ENCODE data around the gene POLR2A. TPM values are rescaled to one million over a fixed set of nuclear protein-coding genes. Genes with fewer than 3 reads are reported as not detected.
A peak's percentile ranks its signal among the peaks of the same experiment; 100 is the strongest.

POLR2A gene
- 41.8 TPM for polyA plus RNA-seq (2013, experiment 1 of 2)
- 35.6 TPM for polyA plus RNA-seq (2013, experiment 2 of 2)

DNA sequence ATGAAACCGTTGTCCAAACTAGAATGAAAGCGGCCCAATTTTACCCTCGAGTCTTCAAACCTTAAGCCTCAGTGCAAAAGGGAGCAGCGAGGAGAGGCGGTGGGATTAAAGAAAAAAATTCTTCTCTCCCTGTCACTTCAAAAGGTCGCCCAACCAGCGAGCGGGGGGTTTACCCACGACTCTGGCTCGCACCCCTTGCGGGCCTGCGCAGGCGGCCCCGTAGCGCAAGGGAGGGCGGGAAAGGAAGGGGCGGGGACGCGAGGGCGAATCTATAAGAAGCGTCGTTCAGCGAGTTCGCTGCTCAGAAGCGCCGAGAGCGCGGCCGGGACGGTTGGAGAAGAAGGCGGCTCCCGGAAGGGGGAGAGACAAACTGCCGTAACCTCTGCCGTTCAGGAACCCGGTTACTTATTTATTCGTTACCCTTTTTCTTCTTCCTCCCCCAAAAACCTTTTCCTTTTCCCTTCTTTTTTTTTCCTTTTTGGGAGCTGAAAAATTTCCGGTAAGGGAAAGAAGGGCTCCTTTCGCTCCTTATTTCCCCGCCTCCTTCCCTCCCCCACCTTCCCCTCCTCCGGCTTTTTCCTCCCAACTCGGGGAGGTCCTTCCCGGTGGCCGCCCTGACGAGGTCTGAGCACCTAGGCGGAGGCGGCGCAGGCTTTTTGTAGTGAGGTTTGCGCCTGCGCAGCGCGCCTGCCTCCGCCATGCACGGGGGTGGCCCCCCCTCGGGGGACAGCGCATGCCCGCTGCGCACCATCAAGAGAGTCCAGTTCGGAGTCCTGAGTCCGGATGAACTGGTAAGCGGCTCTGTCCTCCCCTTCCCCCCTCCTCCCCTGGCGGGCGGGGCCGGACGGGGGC, at the start of gene POLR2A:
Gene POLR2A (plus strand): TSS at position 300 of the 852 bp plus-strand sequence.
- H3K79me1 ChIP-seq (replicated peaks; ENCODE audit: low read length, poor library complexity, severe bottlenecking) = peaks cover 4% of the 10 kb centered on the region
- H2AK5ac ChIP-seq (ENCODE audit: low read length, severe bottlenecking) = no peak within 1 kb of the TSS

GRCh38 chr17:7435676-7436555, 48.2 kb upstream of the POLR2A start:
- peak overlapping the region; percentile 79 for H3K4me2 ChIP-seq (ENCODE audit: low read length, poor library complexity, severe bottlenecking)
- peak overlapping the region; percentile 60 to 70 for H3K4me3 ChIP-seq (ENCODE audit: insufficient read depth in 1 of 2, low read depth in 1 of 2, low read length in 2 of 2)
- peaks cover 23 to 35% of the 10 kb centered on the region in 2 experiments for H3K27me3 ChIP-seq (ENCODE audit: control insufficient read depth in 1 of 2, insufficient read depth in 1 of 2, low read length in 2 of 2)
- H3K18ac ChIP-seq (ENCODE audit: low read depth in 1 of 2, low read length in 2 of 2) = peak overlapping the region in 1 of 2 experiments; percentile 6
- peaks cover 10% of the 10 kb centered on the region for H3K79me1 ChIP-seq (replicated peaks; ENCODE audit: low read length, poor library complexity, severe bottlenecking)
- no peak overlapping the region for H2BK120ac ChIP-seq (ENCODE audit: low read depth, low read length)
- peaks cover 46% of the 10 kb centered on the region for H3K4me1 ChIP-seq (ENCODE audit: control insufficient read depth, insufficient read depth, low read depth, low read length)
- H3K9me3 ChIP-seq (ENCODE audit: control insufficient read depth, low read length) = no peaks in the 10 kb centered on the region
- H3K4ac ChIP-seq (ENCODE audit: low read depth in 1 of 2, low read length in 2 of 2) = peak overlapping the region in 1 of 2 experiments; percentile 57
- H3K9ac ChIP-seq (ENCODE audit: low read length) = peak overlapping the region; percentile 51
- peak overlapping the region; percentile 72 for H2AFZ ChIP-seq (ENCODE audit: low read depth, low read length)
- no peak overlapping the region for H2AK5ac ChIP-seq (ENCODE audit: low read length, severe bottlenecking)
- no peak overlapping the region for H2BK12ac ChIP-seq (ENCODE audit: low read length in 2 of 2)
- no peak overlapping the region for H2BK5ac ChIP-seq (ENCODE audit: low read depth, low read length, poor library complexity, severe bottlenecking)
- no peak overlapping the region for H3K23ac ChIP-seq (ENCODE audit: low read length in 2 of 2)
- DNase-seq = peak; percentile 48
- WGBS = 10% methylated on average over 49 of the region's 49 CpGs
- no peaks in the 10 kb centered on the region for H3K36me3 ChIP-seq (ENCODE audit: control insufficient read depth in 1 of 2, insufficient read depth in 2 of 2, low read depth in 1 of 2, low read length in 2 of 2)
- peak overlapping the region; percentile 24 for H3K27ac ChIP-seq (ENCODE audit: low read length, poor library complexity, severe bottlenecking)
- no peak overlapping the region for H3K14ac ChIP-seq (ENCODE audit: low read length in 2 of 2)
- no peak overlapping the region for H4K91ac ChIP-seq (ENCODE audit: low read length)
- H2BK15ac ChIP-seq (ENCODE audit: low read depth, poor library complexity, severe bottlenecking) = no peak overlapping the region
- peak overlapping the region; percentile 73 for H4K8ac ChIP-seq (ENCODE audit: low read length)

More for the DNA sequence above, at the start of gene POLR2A:
- Histone ChIP-seq H4K8ac (ENCODE audit: low read length) (peak within 1 kb of the TSS; percentile 98), H2BK15ac (ENCODE audit: low read depth, poor library complexity, severe bottlenecking) (peak within 1 kb of the TSS; percentile 26), H2BK12ac (ENCODE audit: low read length in 2 of 2) (peak within 1 kb of the TSS; percentile 12 to 51), H3K27ac (ENCODE audit: low read length, poor library complexity, severe bottlenecking) (peak within 1 kb of the TSS; percentile 95), H3K18ac (ENCODE audit: low read depth in 1 of 2, low read length in 2 of 2) (peak within 1 kb of the TSS; percentile 86 to 96), H2BK5ac (ENCODE audit: low read depth, low read length, poor library complexity, severe bottlenecking) (peak within 1 kb of the TSS; percentile 95), H3K4ac (ENCODE audit: low read depth in 1 of 2, low read length in 2 of 2) (peak within 1 kb of the TSS; percentile 54 to 93), H3K4me3 (ENCODE audit: insufficient read depth in 1 of 2, low read depth in 1 of 2, low read length in 2 of 2) (peak within 1 kb of the TSS; percentile 86 to 98), H3K23ac (ENCODE audit: low read length in 2 of 2) (peak within 1 kb of the TSS in 1 of 2 experiments; percentile 29), H3K9ac (ENCODE audit: low read length) (peak within 1 kb of the TSS; percentile 100), H2BK120ac (ENCODE audit: low read depth, low read length) (peak within 1 kb of the TSS; percentile 93), H3K4me2 (ENCODE audit: low read length, poor library complexity, severe bottlenecking) (peak within 1 kb of the TSS; percentile 94), H3K14ac (ENCODE audit: low read length in 2 of 2) (peak within 1 kb of the TSS in 1 of 2 experiments; percentile 94), H2AFZ (ENCODE audit: low read depth, low read length) (peak within 1 kb of the TSS; percentile 33), H3K36me3 (ENCODE audit: control insufficient read depth in 1 of 2, insufficient read depth in 2 of 2, low read depth in 1 of 2, low read length in 2 of 2) (peaks cover 4 to 14% of the 10 kb centered on the region in 2 experiments), H3K4me1 (ENCODE audit: control insufficient read depth, insufficient read depth, low read depth, low read length) (peaks cover 27% of the 10 kb centered on the region), H4K91ac (ENCODE audit: low read length) (peak within 1 kb of the TSS; percentile 92), H3K9me3 (ENCODE audit: control insufficient read depth, low read length) (no peaks in the 10 kb centered on the region), H3K27me3 (ENCODE audit: control insufficient read depth in 1 of 2, insufficient read depth in 1 of 2, low read length in 2 of 2) (no peaks in the 10 kb centered on the region)
- WGBS = under 1% methylated on average over 55 of the region's 64 CpGs
- DNase-seq = peak; percentile 98

GRCh38 chr17:7436556-7437368, 47.4 kb upstream of the POLR2A start:
- Histone ChIP-seq H2AK5ac (ENCODE audit: low read length, severe bottlenecking) (no peak overlapping the region), H3K4me2 (ENCODE audit: low read length, poor library complexity, severe bottlenecking) (peak overlapping the region; percentile 79), H2AFZ (ENCODE audit: low read depth, low read length) (no peak overlapping the region), H2BK15ac (ENCODE audit: low read depth, poor library complexity, severe bottlenecking) (no peak overlapping the region), H3K14ac (ENCODE audit: low read length in 2 of 2) (no peak overlapping the region), H3K9me3 (ENCODE audit: control insufficient read depth, low read length) (no peaks in the 10 kb centered on the region), H3K18ac (ENCODE audit: low read depth in 1 of 2, low read length in 2 of 2) (no peak overlapping the region), H3K23ac (ENCODE audit: low read length in 2 of 2) (no peak overlapping the region), H3K4me3 (ENCODE audit: insufficient read depth in 1 of 2, low read depth in 1 of 2, low read length in 2 of 2) (peak overlapping the region; percentile 52 to 70), H4K91ac (ENCODE audit: low read length) (no peak overlapping the region), H3K9ac (ENCODE audit: low read length) (no peak overlapping the region), H3K36me3 (ENCODE audit: control insufficient read depth in 1 of 2, insufficient read depth in 2 of 2, low read depth in 1 of 2, low read length in 2 of 2) (no peaks in the 10 kb centered on the region), H2BK120ac (ENCODE audit: low read depth, low read length) (no peak overlapping the region), H3K79me1 (replicated peaks; ENCODE audit: low read length, poor library complexity, severe bottlenecking) (peaks cover 10% of the 10 kb centered on the region), H3K27me3 (ENCODE audit: control insufficient read depth in 1 of 2, insufficient read depth in 1 of 2, low read length in 2 of 2) (peaks cover 30 to 41% of the 10 kb centered on the region in 2 experiments), H3K27ac (ENCODE audit: low read length, poor library complexity, severe bottlenecking) (no peak overlapping the region), H3K4ac (ENCODE audit: low read depth in 1 of 2, low read length in 2 of 2) (peak overlapping the region in 1 of 2 experiments; percentile 52), H3K4me1 (ENCODE audit: control insufficient read depth, insufficient read depth, low read depth, low read length) (peaks cover 46% of the 10 kb centered on the region), H2BK12ac (ENCODE audit: low read length in 2 of 2) (no peak overlapping the region), H2BK5ac (ENCODE audit: low read depth, low read length, poor library complexity, severe bottlenecking) (no peak overlapping the region), H4K8ac (ENCODE audit: low read length) (peak overlapping the region; percentile 47)
- DNase-seq = peak; percentile 73
- WGBS = 6% methylated on average over 87 of the region's 92 CpGs

Data from mesenchymal stem cell (in vitro differentiated cells and primary cell).